ENCODE measurements around the gene ANXA1.

DNA sequence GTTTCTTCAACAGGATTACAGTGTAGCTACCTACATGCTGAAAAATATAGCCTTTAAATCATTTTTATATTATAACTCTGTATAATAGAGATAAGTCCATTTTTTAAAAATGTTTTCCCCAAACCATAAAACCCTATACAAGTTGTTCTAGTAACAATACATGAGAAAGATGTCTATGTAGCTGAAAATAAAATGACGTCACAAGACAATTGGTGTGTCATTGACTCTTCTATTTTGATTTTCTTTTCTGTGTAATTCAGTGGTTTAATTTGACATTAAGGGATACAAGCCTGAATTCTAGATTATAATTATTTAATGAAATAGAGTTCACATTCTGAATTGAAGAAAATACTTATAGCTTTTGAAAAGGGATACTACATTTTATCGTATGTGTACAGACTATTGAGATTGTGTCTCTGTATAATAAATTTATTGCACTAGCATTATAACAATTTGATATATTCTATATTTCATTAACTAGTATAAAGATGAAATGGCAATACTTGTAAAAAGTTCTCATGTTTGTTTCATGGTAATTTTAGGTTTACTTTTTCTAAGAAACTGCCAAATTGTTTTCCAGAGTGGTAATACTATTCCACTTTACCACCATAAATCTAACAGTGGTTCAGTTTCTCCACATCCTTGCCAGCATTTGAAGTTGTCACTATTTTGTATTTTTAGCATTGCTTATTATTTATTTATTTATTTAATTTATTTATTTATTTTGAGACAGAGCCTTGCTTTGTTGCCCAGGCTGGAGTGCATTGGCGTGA lies 18.7 kb downstream of the ANXA1 start:
- TF ChIP-seq, protein P1, sequence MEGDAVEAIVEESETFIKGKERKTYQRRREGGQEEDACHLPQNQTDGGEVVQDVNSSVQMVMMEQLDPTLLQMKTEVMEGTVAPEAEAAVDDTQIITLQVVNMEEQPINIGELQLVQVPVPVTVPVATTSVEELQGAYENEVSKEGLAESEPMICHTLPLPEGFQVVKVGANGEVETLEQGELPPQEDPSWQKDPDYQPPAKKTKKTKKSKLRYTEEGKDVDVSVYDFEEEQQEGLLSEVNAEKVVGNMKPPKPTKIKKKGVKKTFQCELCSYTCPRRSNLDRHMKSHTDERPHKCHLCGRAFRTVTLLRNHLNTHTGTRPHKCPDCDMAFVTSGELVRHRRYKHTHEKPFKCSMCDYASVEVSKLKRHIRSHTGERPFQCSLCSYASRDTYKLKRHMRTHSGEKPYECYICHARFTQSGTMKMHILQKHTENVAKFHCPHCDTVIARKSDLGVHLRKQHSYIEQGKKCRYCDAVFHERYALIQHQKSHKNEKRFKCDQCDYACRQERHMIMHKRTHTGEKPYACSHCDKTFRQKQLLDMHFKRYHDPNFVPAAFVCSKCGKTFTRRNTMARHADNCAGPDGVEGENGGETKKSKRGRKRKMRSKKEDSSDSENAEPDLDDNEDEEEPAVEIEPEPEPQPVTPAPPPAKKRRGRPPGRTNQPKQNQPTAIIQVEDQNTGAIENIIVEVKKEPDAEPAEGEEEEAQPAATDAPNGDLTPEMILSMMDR (IDR thresholded peaks at IDR 0.05; ENCODE audit: low read depth, low read length): no peak
- no peak for TF ChIP-seq POLR2A (IDR thresholded peaks at IDR 0.05; ENCODE audit: extremely low read depth, insufficient read length)
